GM12878 (cell line): ENCODE results near the gene BTBD7. TPM values are rescaled to one million over a fixed set of nuclear protein-coding genes. Genes with fewer than 3 reads are reported as not detected.

Experiments used
- ATAC-seq: fragments of 200-7000 bp; cut with Tn5 transposase; 3 replicates; pipeline ENCODE4 v1.9.1; 2020; ENCODE audit warnings: mild to moderate bottlenecking, moderate library complexity
- BruUV-seq: library from RNA; stranded (reverse); fragments of 400-500 nt; replicated peaks from 2 replicates; lab custom pipeline; 2021; lab: Mats Ljungman, UMichigan
- CTCF ChIA-PET: fragments of 300-600 bp; sonication (Branson Sonifier 250); formaldehyde crosslinking; extraction: SDS; loops from one replicate; lab custom pipeline; 2021; ENCODE audit warnings: inconsistent platforms; lab: Yijun Ruan, JAX
- POLR2A ChIA-PET: fragments of 350-600 bp; formaldehyde crosslinking; extraction: SDS; loops from one replicate; lab custom pipeline; 2021; ENCODE audit warnings: inconsistent platforms; lab: Charles Lee
- RAD21 ChIA-PET: fragments of 300-600 bp; sonication (Branson Sonifier 250); formaldehyde crosslinking; loops from one replicate; lab custom pipeline; 2023; ENCODE audit warnings: antibody characterized with exemption; ENCODE audit not compliant: unreplicated experiment; lab: Charles Lee
- SMC1A ChIA-PET: fragments of 300-600 bp; sonication (Branson Sonifier 250); formaldehyde crosslinking; loops from one replicate; lab custom pipeline; 2023; ENCODE audit not compliant: unreplicated experiment, uncharacterized antibody; lab: Charles Lee
- DNase-seq: peaks from one replicate; pipeline ENCODE4 v3.0.0-alpha.2; 2011; ENCODE audit warnings: low read depth, low spot score
- FAIRE-seq: peaks from 3 replicates; lab custom pipeline; 2011; peaks lifted over from hg19 to GRCh38; lab: Jason Lieb, UNC
- H2AFZ ChIP-seq: 2 replicates; pipeline ENCODE4 v1.6.0; 2011; ENCODE audit warnings: low read depth, low read length, control low read depth; ENCODE audit not compliant: control insufficient read depth
- H3K27ac ChIP-seq: 2 replicates; pipeline ENCODE4 v1.5.1; 2011; ENCODE audit warnings: control low read depth; ENCODE audit not compliant: control insufficient read depth, insufficient read depth
- H3K27me3 ChIP-seq, 2 experiments: replicated peaks in 1 of 2; 2 replicates each; pipeline versions ENCODE4 v1.6.0 to v1.6.1; 2011; ENCODE audit warnings: low read length in 1 of 2; ENCODE audit not compliant: control insufficient read depth in 2 of 2, insufficient read depth in 2 of 2
- H3K36me3 ChIP-seq, 2 experiments: 2 replicates each; pipeline ENCODE4 v1.5.1; 2011; ENCODE audit warnings: low read length in 1 of 2; ENCODE audit not compliant: control insufficient read depth in 2 of 2, insufficient read depth in 2 of 2
- H3K4me1 ChIP-seq: 2 replicates; pipeline ENCODE4 v1.6.1; 2011; ENCODE audit warnings: mild to moderate bottlenecking, low read length, moderate library complexity, mixed read lengths; ENCODE audit not compliant: control insufficient read depth, insufficient read depth
- H3K4me2 ChIP-seq: 2 replicates; pipeline ENCODE4 v1.6.0; 2011; ENCODE audit warnings: control low read depth; ENCODE audit not compliant: control insufficient read depth, insufficient read depth
- H3K4me3 ChIP-seq: fragments of 200-600 bp; sonication (generic); 2 replicates; pipeline ENCODE4 v1.5.1; 2016
- H3K79me2 ChIP-seq: 2 replicates; pipeline ENCODE4 v1.6.0; 2011; ENCODE audit warnings: low read length; ENCODE audit not compliant: control insufficient read depth, insufficient read depth
- H3K9ac ChIP-seq: 2 replicates; pipeline ENCODE4 v1.8.0; 2011; ENCODE audit warnings: low read length, control low read depth, mixed read lengths; ENCODE audit not compliant: control insufficient read depth, insufficient read depth
- H3K9me3 ChIP-seq: replicated peaks from 3 replicates; pipeline ENCODE4 v1.5.1; 2011; ENCODE audit warnings: mild to moderate bottlenecking, low read length; ENCODE audit not compliant: control insufficient read depth, insufficient read depth
- H4K20me1 ChIP-seq: 2 replicates; pipeline ENCODE4 v1.6.0; 2011; ENCODE audit not compliant: control insufficient read depth, insufficient read depth
- CBX3 ChIP-seq: fragments of 200-600 bp; sonication (generic); IDR thresholded peaks from 2 replicates; pipeline ENCODE4 v1.6.1; 2016; ENCODE audit warnings: low read depth, borderline replicate concordance
- CBX5 ChIP-seq: sonication (generic); IDR thresholded peaks from 2 replicates; pipeline ENCODE4 v1.6.1; 2016; ENCODE audit warnings: low read depth, moderate library complexity, mild to moderate bottlenecking, inconsistent platforms
- CHD2 ChIP-seq: IDR thresholded peaks from 2 replicates; pipeline ENCODE4 v1.6.1; 2011; ENCODE audit warnings: low read depth, low read length, improper control_type of control experiment, borderline replicate concordance
- EED ChIP-seq: sonication (generic); IDR thresholded peaks from 2 replicates; pipeline ENCODE4 v1.6.1; 2016; ENCODE audit warnings: antibody characterized with exemption, low read depth
- FOS ChIP-seq: IDR thresholded peaks from 3 replicates; pipeline ENCODE4 v1.6.1; 2011; ENCODE audit warnings: borderline replicate concordance; ENCODE audit not compliant: insufficient read length; ENCODE audit errors: extremely low read depth
- GABPA ChIP-seq: IDR thresholded peaks from 2 replicates; pipeline ENCODE4 v1.6.1; 2014; ENCODE audit warnings: antibody characterized with exemption, low read depth, mild to moderate bottlenecking, inconsistent platforms
- GATAD2B ChIP-seq: fragments of 450-650 bp; conservative IDR thresholded peaks from 2 replicates; pipeline ENCODE4 v1.6.1; 2017; ENCODE audit warnings: low read depth, mild to moderate bottlenecking, moderate library complexity
- HDAC6 ChIP-seq: fragments of 200-600 bp; sonication (generic); IDR thresholded peaks from one replicate; pipeline ENCODE4 v1.8.0; 2017; ENCODE audit warnings: antibody characterized with exemption; ENCODE audit not compliant: unreplicated experiment
- MAX ChIP-seq: IDR thresholded peaks from 2 replicates; pipeline ENCODE4 v1.6.1; 2012; ENCODE audit warnings: low read depth, low read length, improper control_type of control experiment
- POLR2A ChIP-seq: IDR thresholded peaks from 2 replicates; pipeline ENCODE4 v1.6.1; 2011; ENCODE audit warnings: low read depth, mild to moderate bottlenecking, low read length
- POLR2AphosphoS2 ChIP-seq: IDR thresholded peaks from 2 replicates; pipeline ENCODE4 v1.6.1; 2011; ENCODE audit warnings: low read depth, mild to moderate bottlenecking, low read length, improper control_type of control experiment, moderate library complexity
- POLR2AphosphoS5 ChIP-seq: IDR thresholded peaks from 2 replicates; pipeline ENCODE4 v1.6.1; 2011; ENCODE audit warnings: mild to moderate bottlenecking, low read length, inconsistent platforms
- RAD51 ChIP-seq: fragments of 450-650 bp; IDR thresholded peaks from 2 replicates; pipeline ENCODE4 v1.6.1; 2016; ENCODE audit warnings: moderate library complexity, mild to moderate bottlenecking, inconsistent platforms
- RCOR1 ChIP-seq: conservative IDR thresholded peaks from 2 replicates; pipeline ENCODE4 v1.6.1; 2012; ENCODE audit warnings: low read depth, low read length, improper control_type of control experiment
- RFX5 ChIP-seq: IDR thresholded peaks from 2 replicates; pipeline ENCODE4 v1.6.1; 2011; ENCODE audit warnings: low read depth, low read length, improper control_type of control experiment
- RUNX3 ChIP-seq: IDR thresholded peaks from 2 replicates; pipeline ENCODE4 v1.6.1; 2012; ENCODE audit warnings: low read length, inconsistent platforms
- SIX5 ChIP-seq: IDR thresholded peaks from 2 replicates; pipeline ENCODE4 v1.6.1; 2011; ENCODE audit warnings: mild to moderate bottlenecking, low read depth, low read length, moderate library complexity; ENCODE audit not compliant: severe bottlenecking
- WRNIP1 ChIP-seq: IDR thresholded peaks from 2 replicates; pipeline ENCODE4 v1.6.1; 2011; ENCODE audit warnings: low read depth, low read length, improper control_type of control experiment, borderline replicate concordance
- YBX1 ChIP-seq: fragments of 450-650 bp; IDR thresholded peaks from 2 replicates; pipeline ENCODE4 v1.6.1; 2016; ENCODE audit warnings: antibody characterized with exemption
- ZNF207 ChIP-seq: fragments of 450-650 bp; IDR thresholded peaks from 2 replicates; pipeline ENCODE4 v1.6.1; 2014; ENCODE audit warnings: antibody characterized with exemption, mild to moderate bottlenecking, borderline replicate concordance
- ZNF622 ChIP-seq: fragments of 450-650 bp; IDR thresholded peaks from 2 replicates; pipeline ENCODE4 v1.6.1; 2017; ENCODE audit warnings: mild to moderate bottlenecking, inconsistent platforms
- ZSCAN29 ChIP-seq: fragments of 450-650 bp; IDR thresholded peaks from 2 replicates; pipeline ENCODE4 v1.6.1; 2017; ENCODE audit warnings: mild to moderate bottlenecking, moderate library complexity
- WGBS: methylation state at CpG from one replicate; pipeline ENCODE4 v1.1.6; 2016; ENCODE audit warnings: low lambda C conversion rate; ENCODE audit not compliant: insufficient replicate concordance, insufficient coverage; ENCODE audit errors: missing lambda C conversion rate; 5-methylcytosine and 5-hydroxymethylcytosine counted together
- in situ Hi-C: fragments of 300-500 bp; cut with MboI; formaldehyde crosslinking; loops from 9 replicates; pipeline ENCODE4 v1.14.3; 2018; ENCODE audit warnings: mixed read lengths
- intact Hi-C: fragments of 100-400 bp; cut with micrococcal nuclease; formaldehyde crosslinking; loops from one replicate; pipeline ENCODE4 v1.14.2; 2022; ENCODE audit not compliant: unreplicated experiment
- polyA plus RNA-seq, 11 experiments: library from polyadenylated mRNA; depleted of rRNA in 4 of 11; unstranded in 6 of 11; stranded (reverse) in 5 of 11; fragments of >200 nt; fragmentation: Nextera tagmentation in 4 of 11; fragmentation: Illumina TruSeq in 1 of 11; extraction: Ambion mirVana in 4 of 11; extraction: Trizol in 1 of 11; gene quantifications; 1 replicate in 1 of 11; 2 replicates in 10 of 11; pipeline versions ENCODE4 v1.2.1 to v1.2.3, GENCODE V29; 2011 to 2016; ENCODE audit warnings: inconsistent platforms in 2 of 11, missing spikeins in 2 of 11, low read depth in 1 of 11
- total RNA-seq, 4 experiments: library from RNA; depleted of rRNA in 3 of 4; stranded (reverse); fragments of >200 nt in 3 of 4; fragmentation: Illumina TruSeq in 1 of 4; extraction: Trizol in 1 of 4; gene quantifications; 2 replicates each; pipeline versions ENCODE4 v1.2.1 to v1.2.3, GENCODE V29; 2013 to 2021
- TF ChIP-seq, protein P1 (sequence below): fragments of 450-650 bp; IDR thresholded peaks from 2 replicates; pipeline ENCODE4 v1.6.1; 2018; ENCODE audit warnings: borderline replicate concordance, mild to moderate bottlenecking; ENCODE audit not compliant: partially characterized antibody

The BTBD7 gene
- total and polyA plus RNA-seq, 10 of the 15 experiments (the other 5 are each of a cell fraction or from before 2014, with no cell fraction given): 3.6 to 17.0 (median 9.6) TPM

GRCh38 chr14:93315575-93315974, 17.3 kb downstream of the BTBD7 start (continued):
- TF ChIP-seq, protein P1, sequence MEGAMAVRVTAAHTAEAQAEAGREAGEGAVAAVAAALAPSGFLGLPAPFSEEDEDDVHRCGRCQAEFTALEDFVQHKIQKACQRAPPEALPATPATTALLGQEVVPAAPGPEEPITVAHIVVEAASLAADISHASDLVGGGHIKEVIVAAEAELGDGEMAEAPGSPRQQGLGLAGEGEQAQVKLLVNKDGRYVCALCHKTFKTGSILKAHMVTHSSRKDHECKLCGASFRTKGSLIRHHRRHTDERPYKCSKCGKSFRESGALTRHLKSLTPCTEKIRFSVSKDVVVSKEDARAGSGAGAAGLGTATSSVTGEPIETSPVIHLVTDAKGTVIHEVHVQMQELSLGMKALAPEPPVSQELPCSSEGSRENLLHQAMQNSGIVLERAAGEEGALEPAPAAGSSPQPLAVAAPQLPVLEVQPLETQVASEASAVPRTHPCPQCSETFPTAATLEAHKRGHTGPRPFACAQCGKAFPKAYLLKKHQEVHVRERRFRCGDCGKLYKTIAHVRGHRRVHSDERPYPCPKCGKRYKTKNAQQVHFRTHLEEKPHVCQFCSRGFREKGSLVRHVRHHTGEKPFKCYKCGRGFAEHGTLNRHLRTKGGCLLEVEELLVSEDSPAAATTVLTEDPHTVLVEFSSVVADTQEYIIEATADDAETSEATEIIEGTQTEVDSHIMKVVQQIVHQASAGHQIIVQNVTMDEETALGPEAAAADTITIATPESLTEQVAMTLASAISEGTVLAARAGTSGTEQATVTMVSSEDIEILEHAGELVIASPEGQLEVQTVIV: no peak
- TF ChIP-seq EED (no peak), POLR2A (no peak), CBX3 (no peak), HDAC6 (no peak), YBX1 (no peak)

- Histone ChIP-seq H3K9ac (no peak overlapping the region), H3K4me2 (no peak overlapping the region), H3K4me3 (no peak overlapping the region), H2AFZ (no peak overlapping the region), H3K79me2 (peaks cover 39% of the 10 kb centered on the region), H3K27me3 (no peaks in the 10 kb centered on the region), H3K9me3 (no peaks in the 10 kb centered on the region), H3K27ac (no peak overlapping the region), H3K36me3 (no peaks in the 10 kb centered on the region), H3K4me1 (no peaks in the 10 kb centered on the region), H4K20me1 (no peaks in the 10 kb centered on the region; the same call in 1 of the 2 replicates)
- POLR2A ChIA-PET: no interaction called here
- FAIRE-seq (no peak), ATAC-seq (no peak), DNase-seq (no peak)
- SMC1A ChIA-PET: no interaction called here
- BruUV-seq: no TSS peak
- CTCF ChIA-PET: no interaction called here
- intact Hi-C loops (no loop called here), in situ Hi-C loops (no loop called here)
- RAD21 ChIA-PET: no interaction called here
- TF ChIP-seq WRNIP1 (no peak), SIX5 (no peak), MAX (no peak), RAD51 (no peak), GABPA (no peak), ZSCAN29 (no peak), GATAD2B (no peak), POLR2AphosphoS2 (no peak), RUNX3 (no peak), CHD2 (no peak), ZNF622 (no peak), FOS (no peak), ZNF207 (no peak), RFX5 (no peak), CBX5 (no peak), POLR2AphosphoS5 (no peak), RCOR1 (no peak)
- WGBS: 95% methylated on average over 1 of the region's 1 CpG
These were observed 21.8 kb downstream of the BTBD7 start for GRCh38 chr14:93311082-93311481.
